Colonic mucosa (tissue), 4 donors: ENCODE data around the gene LELP1. TPM values are rescaled to one million over a fixed set of nuclear protein-coding genes. Genes with fewer than 3 reads are reported as not detected.
"Not testable (repeated sequence)": the region's sequence is repeated elsewhere in the genome, so short reads cannot be mapped to it uniquely, and the experiment has no call there.

Source experiments
- DNase-seq: peaks from one replicate; pipeline ENCODE4 v3.0.0-alpha.2; 2020
- H3K27ac ChIP-seq: fragments of 200-600 bp; one replicate; pipeline ENCODE4 v1.8.0; 2021
- H3K27me3 ChIP-seq: fragments of 200-600 bp; one replicate; pipeline ENCODE4 v1.8.0; 2021
- H3K36me3 ChIP-seq: fragments of 200-600 bp; one replicate; pipeline ENCODE4 v1.8.0; 2021
- H3K4me1 ChIP-seq: fragments of 200-600 bp; one replicate; pipeline ENCODE4 v1.8.0; 2021; ENCODE audit warnings: mild to moderate bottlenecking
- H3K4me3 ChIP-seq: fragments of 200-600 bp; one replicate; pipeline ENCODE4 v1.8.0; 2021
- H3K9ac ChIP-seq, 2 donors: one replicate each; pipeline ENCODE4 v1.7.0; 2013; ENCODE audit warnings: control low read depth in 2 of 2, low read depth in 2 of 2, low read length in 2 of 2
- H3K9me3 ChIP-seq: fragments of 200-600 bp; one replicate; pipeline ENCODE4 v1.8.0; 2021
- intact Hi-C: fragments of 100-400 bp; cut with DNase I; formaldehyde crosslinking; loops from one replicate; pipeline ENCODE4 v1.14.1; 2022
- total RNA-seq, 2 donors: library from RNA; stranded (reverse); fragmentation: NEBNext Ultra II Directional in 1 of 2; extraction: Animal tissue kit (Norgen Biotek cat#: 25700) in 1 of 2; gene quantifications; one replicate each; pipeline ENCODE4 v1.2.1, GENCODE V29; 2021
- TF ChIP-seq, protein P1 (sequence below): fragments of 200-600 bp; IDR thresholded peaks from one replicate; pipeline ENCODE4 v1.8.0; 2022; ENCODE audit warnings: antibody characterized with exemption, mild to moderate bottlenecking
- donor health status: healthy.
- donor health status: DM: no; HTN: no; CAD: no.
- donor health status: DM: no; HTN: no; CAD: no.

The LELP1 gene
- total RNA-seq, 2 donors from 2014 or later, result not detected

DNA sequence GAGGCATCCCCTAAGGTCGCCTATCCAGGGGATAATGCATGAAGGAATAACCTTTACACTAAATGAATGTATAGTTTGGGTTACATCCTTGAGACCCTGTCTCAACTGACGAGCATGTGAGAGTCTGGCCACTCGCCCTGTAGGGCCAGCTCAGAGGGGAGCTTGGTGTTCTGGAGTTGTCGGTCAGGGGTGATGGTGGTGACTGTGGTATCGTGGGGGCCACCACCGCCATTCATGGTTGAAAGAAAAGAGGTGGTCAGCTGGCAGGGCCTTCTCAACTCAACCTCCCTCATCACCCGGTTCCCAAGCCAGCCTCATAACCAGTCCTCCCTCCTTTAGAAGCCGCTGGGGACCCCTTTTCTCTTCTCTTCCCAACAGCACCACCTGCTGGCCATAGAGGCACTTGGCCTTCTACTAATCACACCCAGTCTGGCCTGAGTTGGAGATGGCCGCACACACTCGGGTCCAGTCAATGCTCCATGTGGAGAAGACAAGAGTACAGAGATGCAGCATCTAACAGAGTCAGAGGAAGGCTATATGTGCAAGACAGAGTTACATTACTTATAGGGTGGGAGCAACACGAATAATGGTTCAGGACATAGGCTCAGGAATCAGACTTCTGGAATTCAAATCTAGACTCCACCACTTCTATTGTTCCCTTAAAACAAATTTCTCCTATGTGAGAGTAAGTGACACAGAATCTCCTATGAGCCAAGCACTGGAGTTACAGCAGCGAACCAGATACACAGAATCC lies 26.0 kb downstream of the LELP1 start:
- intact Hi-C loops, result loop anchor here (10.0 kb wide), 1 partner anchor 354 kb away; the partner anchor contains the start of gene SMCP
- not testable (repeated sequence) for H3K4me1 ChIP-seq, DNase-seq, H3K27me3 ChIP-seq, H3K9me3 ChIP-seq, H3K27ac ChIP-seq, H3K4me3 ChIP-seq, H3K36me3 ChIP-seq, H3K9ac ChIP-seq
- TF ChIP-seq, protein P1, sequence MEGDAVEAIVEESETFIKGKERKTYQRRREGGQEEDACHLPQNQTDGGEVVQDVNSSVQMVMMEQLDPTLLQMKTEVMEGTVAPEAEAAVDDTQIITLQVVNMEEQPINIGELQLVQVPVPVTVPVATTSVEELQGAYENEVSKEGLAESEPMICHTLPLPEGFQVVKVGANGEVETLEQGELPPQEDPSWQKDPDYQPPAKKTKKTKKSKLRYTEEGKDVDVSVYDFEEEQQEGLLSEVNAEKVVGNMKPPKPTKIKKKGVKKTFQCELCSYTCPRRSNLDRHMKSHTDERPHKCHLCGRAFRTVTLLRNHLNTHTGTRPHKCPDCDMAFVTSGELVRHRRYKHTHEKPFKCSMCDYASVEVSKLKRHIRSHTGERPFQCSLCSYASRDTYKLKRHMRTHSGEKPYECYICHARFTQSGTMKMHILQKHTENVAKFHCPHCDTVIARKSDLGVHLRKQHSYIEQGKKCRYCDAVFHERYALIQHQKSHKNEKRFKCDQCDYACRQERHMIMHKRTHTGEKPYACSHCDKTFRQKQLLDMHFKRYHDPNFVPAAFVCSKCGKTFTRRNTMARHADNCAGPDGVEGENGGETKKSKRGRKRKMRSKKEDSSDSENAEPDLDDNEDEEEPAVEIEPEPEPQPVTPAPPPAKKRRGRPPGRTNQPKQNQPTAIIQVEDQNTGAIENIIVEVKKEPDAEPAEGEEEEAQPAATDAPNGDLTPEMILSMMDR, result peak; percentile 20

DNA sequence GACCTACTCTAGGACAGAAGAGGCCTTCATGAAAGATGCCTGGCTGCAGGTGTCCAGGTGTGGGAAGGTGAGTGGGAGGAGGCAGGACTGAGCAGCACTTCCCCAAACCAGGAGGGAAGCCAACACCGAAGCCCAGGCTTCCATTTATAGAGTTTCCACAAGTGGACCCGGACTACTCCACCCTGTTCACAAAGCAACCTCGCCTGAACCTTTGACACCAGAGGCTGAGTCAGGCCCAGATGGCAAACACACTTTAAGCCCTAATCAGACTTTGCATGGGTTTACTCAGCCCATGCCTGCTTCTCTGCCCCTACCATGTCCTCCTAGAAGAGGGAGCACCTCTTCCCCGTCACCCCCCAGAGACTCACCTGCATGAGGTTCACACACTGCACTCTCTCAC lies 28.1 kb downstream of the LELP1 start:
- Histone ChIP-seq H3K4me3 (no peak overlapping the region), H3K9me3 (no peaks in the 10 kb centered on the region), H3K4me1 (peaks cover 4% of the 10 kb centered on the region), H3K36me3 (no peaks in the 10 kb centered on the region), H3K27me3 (no peaks in the 10 kb centered on the region), H3K27ac (peak overlapping the region; percentile 17), H3K9ac (no peak overlapping the region)
- TF ChIP-seq, protein P1, result no peak
- DNase-seq, result peak; percentile 52
- intact Hi-C loops, result no loop called here

DNA sequence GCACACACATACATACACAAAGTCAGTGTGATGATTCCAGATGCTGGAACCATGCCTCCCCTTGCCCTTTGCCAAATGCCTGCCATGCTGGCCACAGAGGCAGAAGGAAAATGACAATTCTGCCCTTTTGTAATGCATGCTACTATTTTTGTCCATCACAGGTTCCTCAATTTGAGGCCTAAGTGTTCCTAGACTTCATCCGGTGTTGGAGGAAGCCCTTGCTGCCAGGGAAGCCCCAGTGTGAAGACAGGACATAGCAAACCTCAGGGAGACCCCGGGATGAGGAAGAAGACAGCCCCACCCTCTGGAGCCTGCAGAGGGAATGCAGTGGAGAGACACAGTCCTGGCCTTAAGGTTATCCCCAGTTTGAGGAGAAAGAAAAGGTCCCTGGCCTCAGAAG lies 28.6 kb downstream of the LELP1 start:
- DNase-seq, result no peak
- H3K27me3 ChIP-seq, result no peaks in the 10 kb centered on the region
- peak overlapping the region; percentile 17 for H3K27ac ChIP-seq
- H3K9me3 ChIP-seq, result no peaks in the 10 kb centered on the region
- no peak overlapping the region for H3K4me3 ChIP-seq
- no peak overlapping the region for H3K9ac ChIP-seq
- intact Hi-C loops, result no loop called here
- H3K36me3 ChIP-seq, result no peaks in the 10 kb centered on the region
- TF ChIP-seq, protein P1, result no peak
- peaks cover 4% of the 10 kb centered on the region for H3K4me1 ChIP-seq

DNA sequence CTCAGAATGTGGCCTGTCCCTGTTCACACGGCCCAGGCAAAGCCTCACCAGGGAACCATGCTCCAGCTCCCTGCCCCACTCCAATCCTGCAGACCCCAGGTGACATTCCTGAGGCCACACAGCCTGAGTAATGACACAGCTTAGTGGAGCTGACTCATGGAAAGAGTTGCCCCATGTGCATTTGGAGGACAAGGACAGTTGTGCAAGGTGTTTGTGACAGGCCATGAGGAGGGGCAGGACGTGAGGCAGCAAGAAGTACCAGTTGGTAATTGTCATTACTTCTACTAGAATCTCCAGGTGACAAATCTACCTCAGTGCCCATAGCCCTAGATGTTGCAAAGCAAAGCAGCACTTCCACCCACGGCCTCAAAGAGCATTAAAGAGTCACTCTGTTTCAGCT lies 29.3 kb downstream of the LELP1 start:
- Histone ChIP-seq H3K4me1 (peaks cover 4% of the 10 kb centered on the region), H3K27ac (no peak overlapping the region), H3K27me3 (no peaks in the 10 kb centered on the region), H3K9me3 (no peaks in the 10 kb centered on the region), H3K36me3 (no peaks in the 10 kb centered on the region), H3K9ac (no peak overlapping the region), H3K4me3 (no peak overlapping the region)
- intact Hi-C loops, result no loop called here
- TF ChIP-seq, protein P1, result no peak
- DNase-seq, result no peak

DNA sequence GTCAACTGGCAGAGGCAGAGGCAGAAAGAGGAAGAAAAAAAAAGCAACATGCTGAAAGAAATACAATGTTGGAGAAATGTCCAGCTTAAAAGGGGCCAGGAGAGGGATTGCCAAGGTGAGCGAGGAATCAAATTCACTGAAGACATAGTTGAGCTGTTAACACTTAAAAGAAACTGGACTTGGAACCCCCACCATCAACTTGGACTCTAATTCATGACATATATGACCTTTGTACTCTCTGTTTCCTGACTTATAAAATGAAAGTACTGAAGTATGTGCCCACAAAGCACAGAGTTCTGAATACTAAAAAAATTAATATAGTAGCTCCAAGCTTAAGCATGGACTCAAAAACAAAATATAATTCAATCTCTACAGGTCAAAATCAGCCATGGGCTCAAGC lies 30.2 kb downstream of the LELP1 start:
- H3K27me3 ChIP-seq, result no peaks in the 10 kb centered on the region
- TF ChIP-seq, protein P1, result no peak
- no peak for DNase-seq

More for the DNA sequence above, 30.2 kb downstream of the LELP1 start:
- peaks cover 4% of the 10 kb centered on the region for H3K4me1 ChIP-seq
- H3K9ac ChIP-seq, result no peak overlapping the region
- intact Hi-C loops, result no loop called here
- H3K27ac ChIP-seq, result no peak overlapping the region
- no peaks in the 10 kb centered on the region for H3K36me3 ChIP-seq
- no peak overlapping the region for H3K4me3 ChIP-seq
- no peaks in the 10 kb centered on the region for H3K9me3 ChIP-seq
